Nephron (organoid): ENCODE data around the gene COX10.

ENCODE experiments used
- H3K27ac Mint-ChIP-seq, 3 experiments: 2 replicates each; pipeline ENCODE4 v1.8.0; 2020; ENCODE audit warnings: mixed read lengths in 3 of 3, mild to moderate bottlenecking in 2 of 3, moderate library complexity in 1 of 3
- H3K27me3 Mint-ChIP-seq: 2 replicates; pipeline ENCODE4 v1.8.0; 2021; ENCODE audit warnings: low read depth, mild to moderate bottlenecking, moderate library complexity, mixed read lengths
- H3K36me3 Mint-ChIP-seq: 2 replicates; pipeline ENCODE4 v1.8.0; 2020; ENCODE audit warnings: low read depth, mixed read lengths
- H3K4me1 Mint-ChIP-seq: 2 replicates; pipeline ENCODE4 v1.8.0; 2020; ENCODE audit warnings: mixed read lengths
- H3K4me3 Mint-ChIP-seq, 3 experiments: 2 replicates each; pipeline ENCODE4 v1.8.0; 2020; ENCODE audit warnings: mild to moderate bottlenecking in 3 of 3, mixed read lengths in 3 of 3, moderate library complexity in 2 of 3
- H3K9me3 Mint-ChIP-seq: 2 replicates; pipeline ENCODE4 v1.8.0; 2020; ENCODE audit warnings: mixed read lengths
- CTCF ChIP-seq, 3 experiments: fragments of 200-600 bp; sonication (generic); IDR thresholded peaks; one replicate each; pipeline ENCODE4 v1.5.0; 2021; ENCODE audit warnings: antibody characterized with exemption in 3 of 3; ENCODE audit not compliant: unreplicated experiment in 3 of 3

COX10 gene

GRCh38 chr17:14133104-14133503 is 63.8 kb downstream of the COX10 start:
- Mint-ChIP-seq H3K4me3 (no peak overlapping the region), H3K36me3 (no peaks in the 10 kb centered on the region), H3K27me3 (no peaks in the 10 kb centered on the region), H3K4me1 (peaks cover 6% of the 10 kb centered on the region), H3K27ac (no peak overlapping the region), H3K9me3 (no peaks in the 10 kb centered on the region)
- TF ChIP-seq CTCF (IDR thresholded peaks at IDR 0.05; ENCODE audit: unreplicated experiment in 3 of 3) = no peak

GRCh38 chr17:14134456-14134855 is 65.2 kb downstream of the COX10 start:
- Mint-ChIP-seq H3K27me3 (no peaks in the 10 kb centered on the region), H3K27ac (no peak overlapping the region), H3K36me3 (no peaks in the 10 kb centered on the region), H3K4me1 (peaks cover 3% of the 10 kb centered on the region), H3K4me3 (no peak overlapping the region), H3K9me3 (no peaks in the 10 kb centered on the region)
- no peak for TF ChIP-seq CTCF (IDR thresholded peaks at IDR 0.05; ENCODE audit: unreplicated experiment in 3 of 3)

- TF ChIP-seq CTCF (IDR thresholded peaks at IDR 0.05; ENCODE audit: unreplicated experiment in 3 of 3) = no peak
- no peaks in the 10 kb centered on the region for H3K9me3 Mint-ChIP-seq
- H3K4me3 Mint-ChIP-seq = no peak overlapping the region
- H3K27ac Mint-ChIP-seq = no peak overlapping the region
- H3K27me3 Mint-ChIP-seq = no peaks in the 10 kb centered on the region
- no peaks in the 10 kb centered on the region for H3K4me1 Mint-ChIP-seq
- no peaks in the 10 kb centered on the region for H3K36me3 Mint-ChIP-seq
Observed at GRCh38 chr17:14135906-14136590, 66.7 kb downstream of the COX10 start.

GRCh38 chr17:14138649-14139048 is 69.3 kb downstream of the COX10 start:
- H3K4me1 Mint-ChIP-seq = peaks cover 5% of the 10 kb centered on the region
- H3K9me3 Mint-ChIP-seq = no peaks in the 10 kb centered on the region
- H3K27ac Mint-ChIP-seq = no peak overlapping the region
- H3K27me3 Mint-ChIP-seq = no peaks in the 10 kb centered on the region
- H3K36me3 Mint-ChIP-seq = no peaks in the 10 kb centered on the region
- no peak for TF ChIP-seq CTCF (IDR thresholded peaks at IDR 0.05; ENCODE audit: unreplicated experiment in 3 of 3)
- no peak overlapping the region for H3K4me3 Mint-ChIP-seq

- Mint-ChIP-seq H3K9me3 (peaks cover 9% of the 10 kb centered on the region), H3K4me3 (no peak overlapping the region), H3K27ac (peak overlapping the region; percentile 41 to 51 (median 48))
Observed at GRCh38 chr17:14143688-14144087, 74.4 kb downstream of the COX10 start.

More at GRCh38 chr17:14143688-14144087, 74.4 kb downstream of the COX10 start:
- peaks cover 22% of the 10 kb centered on the region for H3K4me1 Mint-ChIP-seq
- H3K36me3 Mint-ChIP-seq = peaks cover 19% of the 10 kb centered on the region
- TF ChIP-seq CTCF (IDR thresholded peaks at IDR 0.05; ENCODE audit: unreplicated experiment in 3 of 3) = no peak
- H3K27me3 Mint-ChIP-seq = no peaks in the 10 kb centered on the region
